Astrocyte (in vitro differentiated cells and primary cell): ENCODE data around the gene GNB2.
A peak's percentile ranks its signal among the peaks of the same experiment; 100 is the strongest.

Experiments
- CTCF ChIP-seq: IDR thresholded peaks from 2 replicates; pipeline ENCODE4 v1.5.1; 2011; ENCODE audit warnings: low read depth, mild to moderate bottlenecking, inconsistent platforms, low read length, moderate library complexity; ENCODE audit not compliant: insufficient read depth
- EZH2 ChIP-seq: IDR thresholded peaks from 2 replicates; pipeline ENCODE4 v1.6.1; 2012; ENCODE audit warnings: mild to moderate bottlenecking, low read length, inconsistent platforms; ENCODE audit not compliant: insufficient read depth

- TF ChIP-seq CTCF (no peak), EZH2 (peak; percentile 33)
Measured at GRCh38 chr7:100655908-100656674, 17.4 kb upstream of the GNB2 start, which contains the start of gene ACTL6B.
